OCI-LY7 (cell line): ENCODE measurements around the gene NCAN. TPM values are rescaled to one million over a fixed set of nuclear protein-coding genes. Genes with fewer than 3 reads are reported as not detected.

Experiments used
- BruUV-seq: library from RNA; stranded (reverse); fragments of 400-500 nt; replicated peaks from 2 replicates; lab custom pipeline; 2021; lab: Mats Ljungman, UMichigan
- CTCF ChIA-PET: fragments of 300-600 bp; sonication (Branson Sonifier 250); formaldehyde crosslinking; loops from one replicate; lab custom pipeline; 2022; ENCODE audit warnings: antibody characterized with exemption; ENCODE audit not compliant: unreplicated experiment; lab: Charles Lee
- POLR2A ChIA-PET: fragments of 300-600 bp; sonication (Branson Sonifier 250); formaldehyde crosslinking; loops from one replicate; lab custom pipeline; 2022; ENCODE audit warnings: antibody characterized with exemption; lab: Charles Lee
- DNase-seq: peaks from one replicate; pipeline ENCODE4 v3.0.0-alpha.2; 2015; ENCODE audit warnings: low spot score
- H2AFZ ChIP-seq: fragments of 200-600 bp; sonication (generic), shearing (Covaris generic); 2 replicates; pipeline ENCODE4 v1.6.1; 2014; ENCODE audit warnings: mild to moderate bottlenecking, antibody characterized with exemption, low read length, moderate library complexity
- H3K27ac ChIP-seq: fragments of 200-600 bp; sonication (generic); 2 replicates; pipeline ENCODE4 v1.5.1; 2014; ENCODE audit warnings: mixed run types, low read depth, mild to moderate bottlenecking, moderate library complexity, low read length, inconsistent platforms; ENCODE audit not compliant: poor library complexity, severe bottlenecking
- H3K36me3 ChIP-seq: fragments of 200-600 bp; sonication (generic); 2 replicates; pipeline ENCODE4 v1.6.1; 2014; ENCODE audit warnings: mild to moderate bottlenecking, antibody characterized with exemption, low read length, moderate library complexity, mixed read lengths; ENCODE audit not compliant: insufficient read depth
- H3K4me1 ChIP-seq: fragments of 200-600 bp; sonication (generic); 2 replicates; pipeline ENCODE4 v1.5.1; 2014; ENCODE audit warnings: mild to moderate bottlenecking, low read length; ENCODE audit not compliant: insufficient read depth, poor library complexity, severe bottlenecking
- H3K4me2 ChIP-seq: fragments of 200-600 bp; sonication (generic); 2 replicates; pipeline ENCODE4 v1.6.1; 2014; ENCODE audit warnings: mild to moderate bottlenecking, low read length
- H3K4me3 ChIP-seq: fragments of 200-600 bp; sonication (generic); 2 replicates; pipeline ENCODE4 v1.5.1; 2014; ENCODE audit warnings: mild to moderate bottlenecking, low read depth, low read length; ENCODE audit not compliant: poor library complexity, severe bottlenecking
- H3K79me2 ChIP-seq: fragments of 200-600 bp; sonication (generic); 2 replicates; pipeline ENCODE4 v1.6.1; 2016; ENCODE audit warnings: low read depth, mild to moderate bottlenecking, low read length, moderate library complexity, mixed read lengths; ENCODE audit not compliant: insufficient read depth
- H3K9me2 ChIP-seq: fragments of 200-600 bp; sonication (generic); 2 replicates; pipeline ENCODE4 v1.6.1; 2016; ENCODE audit warnings: mild to moderate bottlenecking, low read length, mixed read lengths; ENCODE audit not compliant: insufficient read depth
- H3K9me3 ChIP-seq: fragments of 200-600 bp; sonication (generic); 2 replicates; pipeline ENCODE4 v1.6.1; 2014; ENCODE audit warnings: mild to moderate bottlenecking, mixed run types, low read length, mixed read lengths
- H4K20me1 ChIP-seq: fragments of 200-600 bp; sonication (generic); 2 replicates; pipeline ENCODE4 v1.6.1; 2014; ENCODE audit warnings: mild to moderate bottlenecking, antibody characterized with exemption, low read length, moderate library complexity, mixed read lengths; ENCODE audit not compliant: insufficient read depth
- EZH2phosphoT487 ChIP-seq: fragments of 200-600 bp; sonication (generic); IDR thresholded peaks from 2 replicates; pipeline ENCODE4 v1.6.1; 2018; ENCODE audit warnings: low read depth, borderline replicate concordance, mild to moderate bottlenecking, mixed run types, antibody characterized with exemption, low read length, moderate library complexity, mixed read lengths
- intact Hi-C: fragments of 100-400 bp; cut with micrococcal nuclease; formaldehyde crosslinking; loops from one replicate; pipeline ENCODE4 v1.10.0; 2022; ENCODE audit not compliant: unreplicated experiment
- total RNA-seq, 2 experiments: library from RNA; depleted of rRNA in 1 of 2; stranded (reverse); fragments of >200 nt in 1 of 2; shearing (Covaris generic) in 1 of 2; gene quantifications; 2 replicates each; pipeline ENCODE4 v1.2.3, GENCODE V29; 2014 to 2022
- TF ChIP-seq, protein P1 (sequence below): fragments of 200-600 bp; sonication (generic); conservative IDR thresholded peaks from 2 replicates; pipeline ENCODE4 v1.5.1; 2014; ENCODE audit warnings: mild to moderate bottlenecking, antibody characterized with exemption, low read length, moderate library complexity, mixed read lengths

The NCAN gene
- total RNA-seq, 2 experiments from 2014 or later, result not detected

DNA sequence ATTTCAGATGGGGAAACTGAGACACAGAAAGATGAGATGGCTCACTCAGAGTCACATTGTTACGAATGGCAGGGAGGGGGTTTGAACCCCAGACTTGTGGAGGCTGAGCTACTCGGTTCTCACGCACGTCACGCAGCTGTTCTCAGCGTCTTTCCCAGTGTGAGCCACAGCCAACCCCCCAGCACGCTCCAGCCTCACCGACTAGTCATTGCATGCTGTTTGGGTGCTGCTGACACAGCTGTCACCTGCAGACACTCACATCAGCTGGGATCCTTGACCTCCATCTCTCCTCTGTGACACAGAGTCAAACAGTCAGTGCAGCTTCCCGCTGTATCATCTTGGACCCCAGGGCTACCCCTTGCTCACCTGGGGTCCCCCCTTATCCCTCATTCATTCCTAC, 2.4 kb upstream of the NCAN start:
- no peak overlapping the region for H3K4me3 ChIP-seq
- intact Hi-C loops, result loop anchor here (10.0 kb wide), 1 partner anchor 115 kb away; the partner anchor contains the start of genes MAU2 and SUGP1
- H3K9me3 ChIP-seq, result no peaks in the 10 kb centered on the region
- no TSS peak for BruUV-seq
- H3K9me2 ChIP-seq, result no peaks in the 10 kb centered on the region
- H3K79me2 ChIP-seq, result no peaks in the 10 kb centered on the region
- H3K4me2 ChIP-seq, result no peak overlapping the region
- TF ChIP-seq, protein P1, sequence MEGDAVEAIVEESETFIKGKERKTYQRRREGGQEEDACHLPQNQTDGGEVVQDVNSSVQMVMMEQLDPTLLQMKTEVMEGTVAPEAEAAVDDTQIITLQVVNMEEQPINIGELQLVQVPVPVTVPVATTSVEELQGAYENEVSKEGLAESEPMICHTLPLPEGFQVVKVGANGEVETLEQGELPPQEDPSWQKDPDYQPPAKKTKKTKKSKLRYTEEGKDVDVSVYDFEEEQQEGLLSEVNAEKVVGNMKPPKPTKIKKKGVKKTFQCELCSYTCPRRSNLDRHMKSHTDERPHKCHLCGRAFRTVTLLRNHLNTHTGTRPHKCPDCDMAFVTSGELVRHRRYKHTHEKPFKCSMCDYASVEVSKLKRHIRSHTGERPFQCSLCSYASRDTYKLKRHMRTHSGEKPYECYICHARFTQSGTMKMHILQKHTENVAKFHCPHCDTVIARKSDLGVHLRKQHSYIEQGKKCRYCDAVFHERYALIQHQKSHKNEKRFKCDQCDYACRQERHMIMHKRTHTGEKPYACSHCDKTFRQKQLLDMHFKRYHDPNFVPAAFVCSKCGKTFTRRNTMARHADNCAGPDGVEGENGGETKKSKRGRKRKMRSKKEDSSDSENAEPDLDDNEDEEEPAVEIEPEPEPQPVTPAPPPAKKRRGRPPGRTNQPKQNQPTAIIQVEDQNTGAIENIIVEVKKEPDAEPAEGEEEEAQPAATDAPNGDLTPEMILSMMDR, result no peak
- no peak for TF ChIP-seq EZH2phosphoT487
- ChIA-PET POLR2A (interaction anchor here (0.5 to 0.7 kb wide), 2 partner anchors 262 to 292 kb away, joined by 3 read pairs; no protein-coding TSS in a partner anchor), CTCF (no interaction called here)
- H2AFZ ChIP-seq, result no peak overlapping the region
- no peaks in the 10 kb centered on the region for H3K36me3 ChIP-seq
- no peak overlapping the region for H3K27ac ChIP-seq
- H4K20me1 ChIP-seq, result no peaks in the 10 kb centered on the region
- H3K4me1 ChIP-seq, result peaks cover 7% of the 10 kb centered on the region
- no peak for DNase-seq

DNA sequence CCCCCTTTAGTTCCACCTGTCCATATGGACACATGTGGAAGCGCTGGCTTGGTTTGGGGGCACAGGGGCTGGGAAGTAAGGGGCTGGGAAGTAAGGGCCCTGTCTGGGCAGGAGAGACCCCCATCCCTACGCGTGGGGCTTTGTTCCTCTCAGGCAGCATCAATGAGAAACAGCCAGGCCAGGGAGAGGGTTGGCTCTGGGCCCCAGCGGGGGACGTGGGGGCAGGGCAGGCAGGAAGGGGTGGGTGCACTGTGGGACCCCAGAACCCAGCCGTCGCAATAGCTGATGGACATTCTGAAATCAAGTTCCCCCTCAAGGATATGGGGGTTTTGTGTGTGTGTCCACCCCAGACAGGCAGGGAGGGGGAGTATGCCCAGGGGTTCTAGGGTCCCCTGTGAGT, 1.2 kb downstream of the NCAN start:
- H3K4me1 ChIP-seq, result no peaks in the 10 kb centered on the region
- no peaks in the 10 kb centered on the region for H3K9me3 ChIP-seq
- BruUV-seq, result no TSS peak
- no peaks in the 10 kb centered on the region for H3K79me2 ChIP-seq
- intact Hi-C loops, result no loop called here
- TF ChIP-seq EZH2phosphoT487, result no peak
- ChIA-PET POLR2A (no interaction called here), CTCF (no interaction called here)
- H3K4me3 ChIP-seq, result no peak overlapping the region
- H2AFZ ChIP-seq, result no peak overlapping the region
- no peak overlapping the region for H3K4me2 ChIP-seq
- no peaks in the 10 kb centered on the region for H3K36me3 ChIP-seq
- H3K9me2 ChIP-seq, result no peaks in the 10 kb centered on the region
- no peak for DNase-seq
- H4K20me1 ChIP-seq, result no peaks in the 10 kb centered on the region
- H3K27ac ChIP-seq, result no peak overlapping the region

DNA sequence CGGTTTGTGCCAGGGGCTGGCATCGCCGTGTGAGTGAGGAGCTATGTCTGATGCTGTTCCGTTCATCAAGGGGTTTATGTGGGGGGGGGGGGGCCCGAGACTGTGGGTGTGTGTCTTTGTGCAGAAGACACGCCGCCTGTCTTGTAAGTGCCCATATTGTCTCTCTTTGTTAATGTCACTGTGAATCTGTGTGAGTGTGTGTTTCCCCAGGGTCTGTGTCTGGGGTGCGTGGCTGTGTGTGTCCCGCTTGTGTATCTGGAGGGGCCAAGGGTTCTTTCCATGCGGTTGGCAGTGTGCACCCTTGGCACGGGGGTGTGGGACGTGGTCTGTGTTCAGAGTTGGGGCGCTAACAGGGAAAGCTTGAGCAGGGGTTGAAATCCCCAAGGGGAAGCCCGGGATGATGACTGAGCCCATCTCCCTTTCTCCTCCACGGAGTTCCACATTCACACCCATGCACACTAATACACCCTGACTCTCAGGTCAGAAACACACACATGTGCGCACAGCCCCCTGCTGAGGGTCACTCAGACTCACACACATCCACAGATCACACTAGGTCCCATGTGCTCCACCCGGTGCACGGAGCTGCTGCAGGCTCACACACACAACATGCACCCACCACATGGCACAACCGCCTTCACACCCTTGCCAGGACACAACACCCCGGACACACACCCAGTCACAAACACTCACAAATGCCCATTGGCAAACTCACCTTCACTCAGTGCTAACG, 1.8 kb downstream of the NCAN start:
- Histone ChIP-seq H2AFZ (no peak overlapping the region), H3K36me3 (no peaks in the 10 kb centered on the region), H3K9me3 (no peaks in the 10 kb centered on the region), H3K4me2 (no peak overlapping the region), H3K4me3 (no peak overlapping the region), H3K9me2 (no peaks in the 10 kb centered on the region), H3K4me1 (no peaks in the 10 kb centered on the region), H3K27ac (no peak overlapping the region), H3K79me2 (no peaks in the 10 kb centered on the region), H4K20me1 (no peaks in the 10 kb centered on the region)
- no peak for DNase-seq
- TF ChIP-seq, protein P1, result no peak
- TF ChIP-seq EZH2phosphoT487, result no peak
- no TSS peak for BruUV-seq
- ChIA-PET CTCF (no interaction called here), POLR2A (no interaction called here)
- intact Hi-C loops, result no loop called here
